ENCODE results near the gene HACD3. TPM values are rescaled to one million over a fixed set of nuclear protein-coding genes. Genes with fewer than 3 reads are reported as not detected.

The HACD3 gene
- polyA plus RNA-seq, 1 donor (not counting 4 experiments of a cell fraction or from before 2014, with no cell fraction given), result 78.8 TPM

GRCh38 chr15:65559941-65560340 is 29.7 kb downstream of the HACD3 start:
- no peaks in the 10 kb centered on the region for H4K20me1 ChIP-seq (ENCODE audit: control insufficient read depth, extremely low read depth, insufficient read depth, low read length)
- no peak overlapping the region for H2AFZ ChIP-seq (ENCODE audit: control insufficient read depth, low read length)
- H3K9me3 ChIP-seq (ENCODE audit: control insufficient read depth, low read depth, low read length), result no peaks in the 10 kb centered on the region
- no peak overlapping the region for H3K9ac ChIP-seq (ENCODE audit: control insufficient read depth, extremely low read depth, insufficient read depth, low read length)
- H3K79me2 ChIP-seq (ENCODE audit: control insufficient read depth, insufficient read depth, low read length), result no peaks in the 10 kb centered on the region
- FAIRE-seq, result no peak
- TF ChIP-seq EZH2 (IDR thresholded peaks at IDR 0.05; ENCODE audit: low read length), result no peak
- no peak for TF ChIP-seq CTCF (optimal IDR thresholded peaks at IDR 0.05 in 1 of 3, IDR thresholded peaks at IDR 0.05 in 1 of 3, conservative IDR thresholded peaks at IDR 0.05 in 1 of 3; ENCODE audit: extremely low read depth in 1 of 3, insufficient read depth in 2 of 3, low read length in 3 of 3)
- H3K4me1 ChIP-seq (ENCODE audit: control insufficient read depth, extremely low read depth, insufficient read depth, low read length), result no peaks in the 10 kb centered on the region
- peaks cover 16% of the 10 kb centered on the region in 2 experiments for H3K36me3 ChIP-seq (ENCODE audit: control insufficient read depth in 2 of 2, extremely low read depth in 1 of 2, insufficient read depth in 2 of 2, low read length in 2 of 2)
- no peak overlapping the region for H3K27ac ChIP-seq (ENCODE audit: control insufficient read depth, insufficient read depth, low read length)
- H3K27me3 ChIP-seq (ENCODE audit: control insufficient read depth, extremely low read depth, insufficient read depth, low read length), result no peaks in the 10 kb centered on the region
- no peak for DNase-seq (ENCODE audit: low read depth, low spot score)
- no peak overlapping the region for H3K4me3 ChIP-seq (ENCODE audit: control insufficient read depth in 2 of 3, extremely low read depth in 1 of 3, insufficient read depth in 2 of 3, low read depth in 1 of 3, low read length in 3 of 3)
- no peaks in the 10 kb centered on the region for H3K9me1 ChIP-seq (ENCODE audit: control insufficient read depth, extremely low read depth, insufficient read depth, low read length)
- no peak overlapping the region for H3K4me2 ChIP-seq (ENCODE audit: control insufficient read depth, extremely low read depth, insufficient read depth, low read depth, low read length)
- dilution Hi-C loops (cut with MboI; ENCODE audit: extremely low pct_ligation_motif_present, low sequenced_read_pairs), result no loop called here

DNA sequence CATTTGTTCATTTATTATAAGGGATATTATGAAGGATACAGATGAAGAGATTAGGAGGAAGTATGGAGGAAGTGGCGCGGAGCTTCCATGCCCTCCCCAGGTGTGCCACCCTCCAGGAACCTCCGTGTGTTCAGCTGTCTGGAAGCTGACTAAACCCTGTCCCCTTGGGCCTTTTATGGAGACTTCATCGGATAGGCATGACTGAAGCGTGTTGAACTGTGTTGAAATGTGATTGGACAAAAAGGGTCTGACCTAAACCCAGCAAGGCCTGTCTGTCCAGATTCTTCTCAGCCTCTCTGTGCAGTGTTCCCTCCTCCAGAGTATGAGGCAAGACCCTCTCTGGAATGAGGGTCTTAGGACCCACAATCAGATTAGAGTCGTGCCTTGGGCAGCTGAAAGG is 31.7 kb downstream of the HACD3 start:
- Histone ChIP-seq H3K9me1 (ENCODE audit: control insufficient read depth, extremely low read depth, insufficient read depth, low read length) (no peaks in the 10 kb centered on the region), H3K27me3 (ENCODE audit: control insufficient read depth, extremely low read depth, insufficient read depth, low read length) (no peaks in the 10 kb centered on the region), H3K79me2 (ENCODE audit: control insufficient read depth, insufficient read depth, low read length) (no peaks in the 10 kb centered on the region), H3K9me3 (ENCODE audit: control insufficient read depth, low read depth, low read length) (no peaks in the 10 kb centered on the region), H3K9ac (ENCODE audit: control insufficient read depth, extremely low read depth, insufficient read depth, low read length) (no peak overlapping the region), H3K27ac (ENCODE audit: control insufficient read depth, insufficient read depth, low read length) (no peak overlapping the region), H3K4me2 (ENCODE audit: control insufficient read depth, extremely low read depth, insufficient read depth, low read depth, low read length) (no peak overlapping the region), H2AFZ (ENCODE audit: control insufficient read depth, low read length) (no peak overlapping the region), H3K4me3 (ENCODE audit: control insufficient read depth in 2 of 3, extremely low read depth in 1 of 3, insufficient read depth in 2 of 3, low read depth in 1 of 3, low read length in 3 of 3) (no peak overlapping the region), H3K36me3 (ENCODE audit: control insufficient read depth in 2 of 2, extremely low read depth in 1 of 2, insufficient read depth in 2 of 2, low read length in 2 of 2) (peaks cover 9 to 14% of the 10 kb centered on the region in 2 experiments), H4K20me1 (ENCODE audit: control insufficient read depth, extremely low read depth, insufficient read depth, low read length) (no peaks in the 10 kb centered on the region), H3K4me1 (ENCODE audit: control insufficient read depth, extremely low read depth, insufficient read depth, low read length) (no peaks in the 10 kb centered on the region)
- dilution Hi-C loops (cut with MboI; ENCODE audit: extremely low pct_ligation_motif_present, low sequenced_read_pairs), result no loop called here
- DNase-seq (ENCODE audit: low read depth, low spot score) (no peak), FAIRE-seq (no peak)
- TF ChIP-seq EZH2 (IDR thresholded peaks at IDR 0.05; ENCODE audit: low read length), result no peak
- no peak for TF ChIP-seq CTCF (optimal IDR thresholded peaks at IDR 0.05 in 1 of 3, IDR thresholded peaks at IDR 0.05 in 1 of 3, conservative IDR thresholded peaks at IDR 0.05 in 1 of 3; ENCODE audit: extremely low read depth in 1 of 3, insufficient read depth in 2 of 3, low read length in 3 of 3)

All from keratinocyte (primary cell).